Stimulated activated CD4-positive, alpha-beta T cell treated with anti-CD3 and anti-CD28 coated beads, Interleukin-4, amount 100 ng/mL, for 4 hours (primary cell): ENCODE measurements around the gene NAALADL2.

Experiments
- DNase-seq, 2 experiments: peaks; one replicate each; pipeline ENCODE4 v3.0.0-alpha.2; 2020

NAALADL2 gene

DNA sequence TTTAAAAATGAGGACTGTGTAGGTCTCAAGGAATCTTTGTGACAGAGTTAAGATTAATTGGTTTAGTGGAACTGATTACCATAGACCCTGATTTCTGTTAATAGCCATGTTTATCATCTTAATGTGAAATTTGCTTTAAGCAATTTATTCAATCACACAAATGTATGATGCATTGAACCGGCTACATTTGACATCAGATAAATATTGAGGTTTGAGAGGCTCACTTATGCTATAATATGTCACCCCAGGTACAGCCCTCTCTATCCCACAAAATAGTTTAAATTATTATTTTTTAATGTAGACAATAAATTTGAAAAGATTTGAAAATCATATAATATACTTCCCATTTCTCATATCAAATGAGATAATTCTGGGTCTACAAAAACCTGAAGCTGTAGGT, 413.3 kb downstream of the NAALADL2 start:
- DNase-seq, result no peak

GRCh38 chr3:175273573-175273972, 414.4 kb downstream of the NAALADL2 start:
- no peak for DNase-seq

GRCh38 chr3:175274056-175274455, 414.9 kb downstream of the NAALADL2 start:
- DNase-seq, result no peak

DNA sequence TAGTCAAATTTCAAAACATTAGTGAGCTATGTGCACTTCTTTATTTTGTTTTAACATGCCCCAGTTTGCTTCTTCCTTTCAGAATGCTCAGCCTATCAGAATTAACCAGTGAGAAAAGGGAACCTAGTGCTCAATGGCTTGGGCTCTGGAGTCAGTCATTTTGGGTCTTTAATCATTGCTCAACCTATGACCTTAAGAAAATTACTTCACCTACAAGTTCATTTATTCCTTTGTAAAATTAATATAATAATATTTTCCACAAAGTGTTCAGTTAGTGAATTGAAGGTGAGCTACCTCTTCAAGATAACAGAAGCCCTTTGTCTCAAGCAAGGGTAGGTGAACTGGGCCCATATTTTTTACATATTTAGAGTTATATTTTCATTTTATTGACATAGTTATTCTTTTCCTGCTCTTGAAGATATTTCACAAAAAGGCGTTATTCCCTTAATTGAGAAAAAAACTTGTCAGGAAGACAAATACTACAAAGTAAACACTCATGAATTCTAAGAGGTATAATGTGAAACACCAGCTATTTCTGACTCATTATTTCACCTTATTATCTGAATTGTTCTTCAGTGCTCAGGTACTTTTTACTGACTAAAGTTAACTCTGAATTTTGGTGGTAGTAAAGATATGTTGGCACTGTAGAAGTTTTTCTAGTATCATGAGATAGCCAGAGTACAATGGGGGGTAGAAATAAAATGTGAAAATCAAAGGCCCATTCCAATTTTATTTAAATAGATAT, 415.5 kb downstream of the NAALADL2 start:
- no peak for DNase-seq

DNA sequence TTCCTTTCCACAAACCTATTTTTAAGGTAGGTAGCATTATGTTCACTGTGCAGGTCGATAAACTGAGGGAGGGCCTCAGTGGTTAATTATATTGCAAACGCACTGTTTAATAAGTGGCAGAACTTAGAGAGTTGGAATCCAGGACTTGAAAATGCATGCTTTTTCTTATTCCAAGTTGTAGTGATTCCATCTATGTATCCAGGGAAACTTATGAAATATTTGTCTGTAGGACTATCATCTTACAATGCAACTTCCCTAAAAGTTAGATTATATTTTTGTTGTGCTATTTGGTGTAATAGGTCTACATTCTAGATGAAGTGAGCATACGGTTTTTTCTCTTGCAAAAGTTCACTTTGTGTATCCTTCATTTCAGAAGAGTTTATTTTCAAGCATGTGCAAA, 419.5 kb downstream of the NAALADL2 start:
- no peak for DNase-seq

GRCh38 chr3:175279457-175279856, 420.3 kb downstream of the NAALADL2 start:
- no peak for DNase-seq

DNA sequence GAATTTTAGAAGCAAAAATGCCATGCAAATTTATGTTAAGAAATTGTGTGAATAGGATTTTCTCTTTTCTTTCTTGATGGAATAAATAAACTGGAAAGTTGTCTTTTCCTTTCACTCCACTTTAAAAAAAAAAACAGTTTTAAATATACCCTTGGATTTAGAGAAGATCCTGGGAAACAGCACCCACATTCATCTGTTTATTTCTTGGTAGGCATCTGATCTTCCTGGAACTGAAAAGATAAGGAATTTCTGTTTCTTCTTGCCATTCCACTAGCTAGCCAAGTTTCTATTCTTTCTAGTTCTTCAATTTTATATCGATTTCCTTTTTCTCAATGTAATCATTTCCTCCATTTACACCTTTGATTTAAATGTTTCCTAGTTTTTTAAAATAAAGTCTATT, 420.8 kb downstream of the NAALADL2 start:
- no peak for DNase-seq

- no peak for DNase-seq
Measured at GRCh38 chr3:175287361-175287963, 428.3 kb downstream of the NAALADL2 start.

DNA sequence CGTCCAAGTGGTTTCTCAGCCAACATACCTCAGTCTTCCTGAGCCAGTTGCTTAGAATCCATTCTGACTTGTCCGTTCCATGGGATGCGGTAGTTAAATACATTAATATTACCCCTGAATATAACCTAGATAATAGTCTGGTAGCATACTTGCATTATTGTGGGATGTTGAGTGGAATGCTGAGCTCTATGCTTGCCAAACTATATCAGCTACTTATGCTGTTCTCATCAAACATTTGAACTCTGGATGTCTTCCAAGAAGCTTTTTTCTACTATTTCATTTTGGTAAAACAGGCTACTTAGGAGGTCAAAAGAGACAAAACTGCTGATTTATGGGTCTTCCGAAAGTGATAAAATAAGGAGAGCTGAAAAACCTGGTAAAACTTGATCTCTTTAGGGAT, 429.5 kb downstream of the NAALADL2 start:
- DNase-seq, result no peak

DNA sequence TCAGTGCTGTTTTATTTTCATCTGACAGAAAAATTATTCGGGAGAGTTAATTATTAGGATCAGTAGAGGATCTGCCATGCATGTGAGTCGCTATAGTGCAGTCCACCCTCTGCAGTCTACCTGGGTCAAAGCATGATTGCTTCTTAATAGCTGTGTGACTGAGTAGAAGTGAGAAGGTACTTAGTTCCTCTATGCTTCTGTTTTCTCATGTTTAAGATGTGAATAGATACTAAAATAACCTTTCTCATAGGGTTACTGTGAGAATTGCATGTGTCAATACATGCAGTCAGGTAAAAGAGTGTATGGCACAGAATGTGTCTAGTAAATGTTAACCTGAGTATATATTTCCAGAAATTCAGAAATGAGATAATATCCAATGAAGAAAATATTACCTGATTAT, 435.7 kb downstream of the NAALADL2 start:
- no peak for DNase-seq

DNA sequence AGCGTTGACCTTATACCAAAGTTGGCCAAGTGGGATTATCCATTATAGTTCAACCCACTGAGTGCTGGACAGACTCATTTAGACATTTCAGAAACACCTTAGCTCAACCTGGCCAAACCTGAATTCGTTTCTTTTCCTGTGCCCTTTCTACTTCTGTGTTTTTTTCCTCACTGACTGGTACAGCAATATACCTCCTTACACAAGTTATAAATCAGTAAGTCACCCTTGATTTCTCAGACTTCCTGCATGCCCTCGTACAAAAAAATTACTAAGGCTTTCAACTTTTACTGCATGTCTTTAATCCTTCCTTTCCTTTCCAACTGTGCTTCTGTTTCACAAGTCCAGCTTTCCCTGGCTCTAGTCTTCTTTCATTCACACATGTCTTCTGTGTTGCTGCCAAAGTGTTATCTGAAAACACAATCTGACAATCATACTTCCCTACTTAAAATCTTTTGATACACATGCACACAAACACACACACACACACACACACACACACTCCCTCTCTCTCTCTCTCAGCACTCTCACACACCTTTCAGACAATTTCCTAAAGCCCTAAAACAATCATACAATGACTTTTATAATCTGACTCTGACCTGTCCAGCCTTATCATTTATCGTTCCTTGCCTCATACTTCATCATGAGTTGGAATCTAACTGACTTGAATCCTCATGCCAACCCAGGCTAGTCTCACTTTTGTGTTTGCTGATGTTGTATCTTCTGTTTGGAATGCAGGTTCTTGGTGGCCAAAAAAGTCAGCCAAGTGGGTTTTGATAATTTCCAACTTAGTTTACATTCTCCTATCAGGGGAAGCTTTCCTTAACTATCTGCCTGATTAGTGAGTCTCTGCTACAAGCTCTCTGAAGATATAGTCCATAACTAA, 436.4 kb downstream of the NAALADL2 start:
- no peak for DNase-seq

GRCh38 chr3:175297216-175297615, 438.1 kb downstream of the NAALADL2 start:
- no peak for DNase-seq

GRCh38 chr3:175301741-175302140, 442.6 kb downstream of the NAALADL2 start:
- no peak for DNase-seq

DNA sequence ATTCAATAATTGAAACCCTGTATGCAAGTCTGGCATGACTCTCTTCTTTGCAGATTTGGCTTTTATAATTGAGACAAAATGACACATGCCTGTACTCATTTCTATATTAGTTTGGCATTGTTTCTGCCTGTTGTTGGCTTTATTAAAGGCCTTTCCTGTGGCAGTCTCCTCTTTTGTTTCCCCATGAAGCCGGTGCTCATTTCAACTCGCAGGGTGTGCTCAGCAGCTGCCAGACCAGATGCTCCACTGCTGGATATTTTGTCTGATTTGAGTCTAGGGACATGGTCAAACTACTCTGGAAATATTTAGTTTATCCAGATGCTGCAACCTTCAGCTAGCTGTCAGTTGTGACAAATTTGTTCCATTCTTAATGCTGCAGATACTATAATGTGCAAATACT, 445.3 kb downstream of the NAALADL2 start:
- no peak for DNase-seq

DNA sequence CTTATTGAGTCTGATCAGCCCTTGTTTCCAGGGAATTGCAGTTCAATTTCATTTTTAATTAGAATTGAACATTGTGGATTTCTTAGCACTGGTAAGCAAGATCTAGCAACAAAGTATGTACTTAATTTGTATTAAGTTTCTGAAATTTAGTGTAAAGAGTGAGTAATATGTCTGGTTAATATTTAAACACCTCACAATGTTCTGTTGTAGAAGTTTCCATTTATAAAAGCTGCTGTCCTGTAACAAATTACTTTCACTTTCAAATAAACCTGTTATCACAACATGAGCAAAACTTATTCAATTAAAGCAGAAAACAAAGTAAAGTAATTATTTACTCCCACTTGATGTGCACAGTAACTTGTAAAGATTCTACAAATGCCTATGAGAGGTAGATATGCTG, 448.5 kb downstream of the NAALADL2 start:
- DNase-seq, result no peak

GRCh38 chr3:175308097-175308496, 449.0 kb downstream of the NAALADL2 start:
- DNase-seq, result no peak

GRCh38 chr3:175310046-175310445, 450.9 kb downstream of the NAALADL2 start:
- DNase-seq, result no peak

DNA sequence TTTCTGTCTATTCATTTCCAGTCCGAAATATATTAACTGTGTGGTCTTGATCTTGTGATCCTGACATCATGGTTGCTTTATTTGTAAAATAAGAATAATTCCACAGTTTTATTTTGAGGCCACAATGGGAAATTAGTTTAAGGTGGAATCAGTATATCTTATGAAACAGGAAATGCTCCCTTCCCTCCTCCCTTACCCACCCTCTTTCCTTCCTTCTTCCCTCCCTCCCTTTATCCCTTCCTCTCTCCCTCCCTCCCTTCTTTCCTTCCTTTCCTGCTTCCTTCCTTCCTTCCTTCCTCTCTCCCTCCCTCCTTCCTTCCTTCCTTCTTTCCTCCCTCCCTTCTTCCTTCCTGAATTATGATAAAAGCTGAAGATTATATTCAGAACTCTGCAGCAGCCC, 452.3 kb downstream of the NAALADL2 start:
- no peak for DNase-seq

DNA sequence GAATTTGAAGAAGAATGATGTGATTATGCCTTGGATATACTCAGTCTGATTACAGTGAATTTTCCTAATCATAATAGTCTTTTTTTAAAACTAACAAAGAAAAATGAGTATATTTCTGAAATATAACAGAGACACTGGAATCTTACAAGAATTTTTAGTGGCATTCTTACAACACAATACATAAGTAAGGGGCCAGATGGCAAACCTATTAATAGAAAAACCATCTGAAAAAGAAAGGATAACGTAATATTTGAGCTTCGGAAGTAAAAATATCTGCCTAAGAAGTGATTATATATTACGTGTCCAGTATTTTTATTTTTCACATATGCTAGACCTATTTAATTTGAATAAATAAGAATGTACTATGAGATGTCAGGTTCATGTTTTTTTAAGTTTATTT, 452.8 kb downstream of the NAALADL2 start:
- DNase-seq, result no peak

DNA sequence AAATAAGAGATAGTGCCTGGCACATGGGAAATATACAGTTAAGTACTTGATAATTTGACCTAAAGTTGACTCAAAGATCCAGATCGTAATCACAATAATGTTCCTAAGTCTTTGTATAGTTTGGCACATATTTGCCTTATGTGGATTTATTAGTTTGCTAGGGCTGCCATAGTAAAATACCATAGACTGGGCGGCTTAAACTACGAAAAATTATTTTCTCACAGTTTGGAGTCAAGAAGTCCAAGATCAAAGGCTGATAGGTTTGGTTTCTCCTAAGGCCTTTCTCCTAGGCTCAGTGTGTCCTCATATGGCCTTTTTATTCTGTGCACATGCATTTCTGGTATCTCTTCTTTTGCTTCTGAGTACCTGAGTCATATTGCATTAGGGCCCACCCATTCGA, 453.7 kb downstream of the NAALADL2 start:
- DNase-seq, result no peak

DNA sequence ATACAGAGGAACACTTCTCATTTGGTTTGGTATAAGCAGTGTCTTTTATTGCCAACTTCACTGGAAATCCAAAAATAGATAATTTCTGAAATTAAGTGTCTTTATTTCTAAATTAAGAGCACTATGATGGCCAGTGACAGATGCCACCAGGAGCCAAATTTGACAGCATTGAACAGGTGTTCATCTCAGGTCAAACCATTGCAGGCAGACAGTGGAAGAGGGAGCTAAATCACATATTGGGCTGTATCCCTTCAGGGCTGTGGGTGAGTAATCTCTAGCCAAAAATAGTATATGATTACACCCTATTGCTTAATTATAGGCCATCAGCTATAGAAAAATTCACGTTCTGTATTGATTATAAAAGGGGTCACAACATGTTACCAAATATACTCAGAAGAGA, 457.7 kb downstream of the NAALADL2 start:
- DNase-seq, result no peak

GRCh38 chr3:175325440-175325839, 466.3 kb downstream of the NAALADL2 start:
- no peak for DNase-seq

DNA sequence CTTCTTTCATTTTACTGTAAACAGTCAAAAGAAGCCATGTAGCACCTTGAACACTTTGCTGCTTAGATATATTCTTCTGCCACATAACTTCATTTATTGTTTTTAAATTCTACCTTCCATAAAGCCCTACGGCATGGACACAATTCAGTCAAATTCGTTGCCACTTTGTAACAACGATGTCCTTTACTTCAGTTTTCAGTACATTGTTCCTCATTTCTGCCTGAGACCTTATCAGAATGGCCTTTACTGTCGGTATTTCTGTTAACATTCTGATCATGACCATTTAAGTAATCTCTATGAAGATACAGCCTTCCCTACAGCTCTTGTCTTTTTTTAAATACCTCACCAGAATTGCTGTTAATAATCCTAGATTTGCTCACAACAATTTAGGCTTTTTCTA, 466.9 kb downstream of the NAALADL2 start:
- DNase-seq, result no peak

GRCh38 chr3:175329373-175329772, 470.2 kb downstream of the NAALADL2 start:
- DNase-seq, result no peak
